NCI-H187 (cell line): ENCODE measurements around the gene EIF3J.

ENCODE experiments used
- DNase-seq, 2 experiments: peaks; one replicate each; lab custom pipeline; 2025; lab: John Stamatoyannopoulos, UW

Gene EIF3J

GRCh38 chr15:44593042-44593736, 56.2 kb downstream of the EIF3J start:
- no peak for DNase-seq

- DNase-seq, result no peak
Measured at GRCh38 chr15:44595246-44595645, 58.3 kb downstream of the EIF3J start.

GRCh38 chr15:44595656-44596510, 58.9 kb downstream of the EIF3J start:
- DNase-seq, result no peak

GRCh38 chr15:44596511-44597010, 59.6 kb downstream of the EIF3J start:
- DNase-seq, result no peak

GRCh38 chr15:44598066-44598465, 61.1 kb downstream of the EIF3J start:
- DNase-seq, result no peak

- no peak for DNase-seq
Measured at GRCh38 chr15:44598892-44599291, 61.9 kb downstream of the EIF3J start.

- no peak for DNase-seq
Measured at GRCh38 chr15:44603126-44603525, 66.2 kb downstream of the EIF3J start.

- no peak for DNase-seq
Measured at GRCh38 chr15:44606740-44607139, 69.8 kb downstream of the EIF3J start.
